PC-9 (cell line): ENCODE results near the gene C1orf159. TPM values are rescaled to one million over a fixed set of nuclear protein-coding genes. Genes with fewer than 3 reads are reported as not detected.

Experiments
- BruUV-seq: library from RNA; stranded (reverse); fragments of 400-500 nt; replicated peaks from 2 replicates; lab custom pipeline; 2021; lab: Mats Ljungman, UMichigan
- CTCF ChIA-PET: fragments of 300-600 bp; sonication (Branson Sonifier 250); formaldehyde crosslinking; loops from one replicate; lab custom pipeline; 2022; ENCODE audit warnings: antibody characterized with exemption; lab: Charles Lee
- POLR2A ChIA-PET: fragments of 300-600 bp; sonication (Branson Sonifier 250); formaldehyde crosslinking; loops from one replicate; lab custom pipeline; 2022; ENCODE audit warnings: antibody characterized with exemption; ENCODE audit not compliant: unreplicated experiment; lab: Charles Lee
- DNase-seq, 2 experiments: peaks; one replicate each; pipeline versions ENCODE4 v3.0.0 to v3.0.0-alpha.2; 2015 to 2022; ENCODE audit warnings: mixed read lengths in 1 of 2
- H2AFZ ChIP-seq: fragments of 200-600 bp; sonication (generic); 2 replicates; pipeline ENCODE4 v1.8.1; 2017; ENCODE audit warnings: antibody characterized with exemption
- H3F3A ChIP-seq: fragments of 200-600 bp; sonication (generic); 2 replicates; pipeline ENCODE4 v1.8.1; 2017; ENCODE audit warnings: antibody characterized with exemption, mild to moderate bottlenecking, low read depth; ENCODE audit not compliant: insufficient read depth
- H3K27ac ChIP-seq: fragments of 200-600 bp; sonication (generic); 2 replicates; pipeline ENCODE4 v1.6.1; 2016; ENCODE audit warnings: mixed run types
- H3K27me3 ChIP-seq: fragments of 200-600 bp; sonication (generic); 2 replicates; pipeline ENCODE4 v1.6.1; 2016; ENCODE audit warnings: low read depth, mixed run types; ENCODE audit not compliant: insufficient read depth
- H3K36me3 ChIP-seq: fragments of 200-600 bp; sonication (generic); 2 replicates; pipeline ENCODE4 v1.6.1; 2016; ENCODE audit warnings: low read depth, mixed run types
- H3K4me1 ChIP-seq: fragments of 200-600 bp; sonication (generic); replicated peaks from 2 replicates; pipeline ENCODE4 v1.6.1; 2016; ENCODE audit warnings: mixed run types; ENCODE audit not compliant: insufficient read depth
- H3K4me2 ChIP-seq: fragments of 200-600 bp; sonication (generic); 2 replicates; pipeline ENCODE4 v1.6.1; 2017; ENCODE audit warnings: mixed run types
- H3K4me3 ChIP-seq: fragments of 200-600 bp; sonication (generic); 2 replicates; pipeline ENCODE4 v1.6.1; 2016; ENCODE audit warnings: mixed run types
- H3K79me2 ChIP-seq: fragments of 200-600 bp; sonication (generic); 2 replicates; pipeline ENCODE4 v1.6.1; 2017; ENCODE audit warnings: low read depth, mixed run types
- H3K9me2 ChIP-seq: fragments of 200-600 bp; sonication (generic); 2 replicates; pipeline ENCODE4 v1.8.1; 2017; ENCODE audit warnings: mild to moderate bottlenecking; ENCODE audit not compliant: insufficient read depth
- H3K9me3 ChIP-seq: fragments of 200-600 bp; sonication (generic); 2 replicates; pipeline ENCODE4 v1.8.1; 2016; ENCODE audit warnings: low read depth; ENCODE audit not compliant: insufficient read depth
- H4K20me1 ChIP-seq: fragments of 200-600 bp; sonication (generic); 2 replicates; pipeline ENCODE4 v1.8.1; 2017; ENCODE audit not compliant: insufficient read depth
- EZH2 ChIP-seq: fragments of 200-600 bp; sonication (generic); IDR thresholded peaks from 2 replicates; pipeline ENCODE4 v1.8.0; 2017; ENCODE audit warnings: antibody characterized with exemption, low read depth
- intact Hi-C: fragments of 100-400 bp; cut with micrococcal nuclease; formaldehyde crosslinking; loops from one replicate; pipeline ENCODE4 v1.10.0; 2022; ENCODE audit not compliant: unreplicated experiment
- total RNA-seq: library from RNA; stranded (reverse); gene quantifications from 2 replicates; pipeline ENCODE4 v1.2.3, GENCODE V29; 2021
- TF ChIP-seq, protein P1 (sequence below): fragments of 200-600 bp; sonication (generic); conservative IDR thresholded peaks from 2 replicates; pipeline ENCODE4 v1.6.1; 2017; ENCODE audit warnings: mixed run types, antibody characterized with exemption, mild to moderate bottlenecking, moderate library complexity

C1orf159 gene
- total RNA-seq, 1 experiment from 2014 or later, result 31.1 TPM

DNA sequence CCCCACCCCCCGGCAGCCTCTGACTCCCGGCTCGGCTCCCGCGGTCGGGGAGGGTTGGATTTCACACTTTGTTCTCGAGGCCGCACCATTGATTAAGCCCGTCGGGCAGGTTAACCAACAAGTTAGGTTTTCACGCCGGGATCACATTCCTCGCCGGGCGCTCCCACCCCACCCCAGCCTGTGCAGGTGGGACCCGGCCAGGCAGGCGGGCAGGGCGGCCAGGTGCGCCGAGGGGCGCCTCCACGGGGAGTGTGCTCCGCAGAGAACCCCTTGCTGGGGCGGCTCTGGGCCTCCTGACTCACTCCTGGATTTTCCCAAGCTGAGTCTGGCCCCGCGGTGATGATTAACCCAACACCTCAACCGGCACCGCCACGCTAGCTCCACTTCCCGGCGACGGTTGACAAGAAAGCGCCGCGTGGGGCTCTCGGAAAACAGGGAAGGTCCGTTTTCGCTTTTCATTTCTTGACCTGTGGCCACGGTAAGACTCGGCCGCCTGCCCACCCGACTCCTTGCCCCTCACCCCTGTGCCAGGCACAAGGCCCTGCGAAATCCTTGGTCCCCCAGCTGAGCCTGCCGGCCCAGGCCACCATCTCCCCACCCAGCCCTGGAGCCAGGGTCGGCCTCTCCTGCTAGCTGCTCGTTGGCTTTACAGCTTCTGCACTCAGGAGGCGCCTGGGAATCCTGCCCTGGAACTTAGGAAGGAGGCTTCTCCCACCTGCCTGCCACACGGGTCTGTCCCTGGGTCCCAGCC is 49.0 kb upstream of the C1orf159 start:
- DNase-seq, result peak; percentile 76 to 78
- peak overlapping the region; percentile 84 for H3K27ac ChIP-seq
- ChIA-PET CTCF (interaction anchor here (0.6 kb wide), 1 partner anchor 66 kb away, joined by 3 read pairs; no protein-coding TSS in a partner anchor), POLR2A (interaction anchor here (0.5 kb wide), 1 partner anchor 109 kb away, joined by 14 read pairs; the partner anchor contains the start of gene UBE2J2)
- H3F3A ChIP-seq, result peaks cover 19% of the 10 kb centered on the region; the same call in 1 of the 2 replicates
- H3K4me3 ChIP-seq, result peak overlapping the region; percentile 99
- H3K9me2 ChIP-seq, result no peaks in the 10 kb centered on the region
- H3K4me1 ChIP-seq, result peaks cover 18% of the 10 kb centered on the region
- no peaks in the 10 kb centered on the region for H3K27me3 ChIP-seq
- peak overlapping the region; percentile 99 for H3K4me2 ChIP-seq
- H4K20me1 ChIP-seq, result peaks cover 32% of the 10 kb centered on the region
- no peaks in the 10 kb centered on the region for H3K9me3 ChIP-seq
- peaks cover 58% of the 10 kb centered on the region for H3K79me2 ChIP-seq
- TF ChIP-seq, protein P1, sequence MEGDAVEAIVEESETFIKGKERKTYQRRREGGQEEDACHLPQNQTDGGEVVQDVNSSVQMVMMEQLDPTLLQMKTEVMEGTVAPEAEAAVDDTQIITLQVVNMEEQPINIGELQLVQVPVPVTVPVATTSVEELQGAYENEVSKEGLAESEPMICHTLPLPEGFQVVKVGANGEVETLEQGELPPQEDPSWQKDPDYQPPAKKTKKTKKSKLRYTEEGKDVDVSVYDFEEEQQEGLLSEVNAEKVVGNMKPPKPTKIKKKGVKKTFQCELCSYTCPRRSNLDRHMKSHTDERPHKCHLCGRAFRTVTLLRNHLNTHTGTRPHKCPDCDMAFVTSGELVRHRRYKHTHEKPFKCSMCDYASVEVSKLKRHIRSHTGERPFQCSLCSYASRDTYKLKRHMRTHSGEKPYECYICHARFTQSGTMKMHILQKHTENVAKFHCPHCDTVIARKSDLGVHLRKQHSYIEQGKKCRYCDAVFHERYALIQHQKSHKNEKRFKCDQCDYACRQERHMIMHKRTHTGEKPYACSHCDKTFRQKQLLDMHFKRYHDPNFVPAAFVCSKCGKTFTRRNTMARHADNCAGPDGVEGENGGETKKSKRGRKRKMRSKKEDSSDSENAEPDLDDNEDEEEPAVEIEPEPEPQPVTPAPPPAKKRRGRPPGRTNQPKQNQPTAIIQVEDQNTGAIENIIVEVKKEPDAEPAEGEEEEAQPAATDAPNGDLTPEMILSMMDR, result no peak
- TF ChIP-seq EZH2, result no peak
- no TSS peak for BruUV-seq
- no peaks in the 10 kb centered on the region for H3K36me3 ChIP-seq
- intact Hi-C loops, result loop anchor here (2.0 to 5.0 kb wide), 2 partner anchors 42 to 140 kb away; partner anchors contain the start of gene TNFRSF18
- H2AFZ ChIP-seq, result peak overlapping the region; percentile 52; the same call in 1 of the 2 replicates

DNA sequence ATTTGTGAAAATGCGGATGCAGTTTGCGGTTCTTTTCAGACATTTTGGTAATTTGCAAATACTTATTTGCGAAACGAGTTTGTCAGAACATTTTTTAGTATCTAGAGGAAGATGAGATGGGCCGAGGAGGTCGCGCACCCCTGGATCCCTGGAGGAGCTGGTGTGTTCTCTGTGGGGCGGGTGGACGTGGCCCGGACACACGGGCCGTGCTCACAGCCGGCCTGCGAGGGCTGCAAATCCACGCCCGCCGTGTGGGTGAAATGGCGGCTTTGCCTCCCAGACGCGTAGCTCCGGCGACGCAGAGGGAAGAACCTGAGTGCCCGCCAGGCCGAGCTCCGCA is 48.4 kb upstream of the C1orf159 start:
- Histone ChIP-seq H3K9me3 (no peaks in the 10 kb centered on the region), H3K4me3 (peak overlapping the region; percentile 99), H3F3A (peaks cover 25% of the 10 kb centered on the region; the same call in 1 of the 2 replicates), H3K4me1 (peaks cover 18% of the 10 kb centered on the region), H3K4me2 (peak overlapping the region; percentile 99), H4K20me1 (peaks cover 27% of the 10 kb centered on the region), H3K9me2 (no peaks in the 10 kb centered on the region), H2AFZ (peak overlapping the region; percentile 49; the same call in 1 of the 2 replicates), H3K27me3 (no peaks in the 10 kb centered on the region), H3K27ac (peak overlapping the region; percentile 84), H3K79me2 (peaks cover 58% of the 10 kb centered on the region), H3K36me3 (no peaks in the 10 kb centered on the region)
- BruUV-seq, result no TSS peak
- POLR2A ChIA-PET, result interaction anchor here (0.6 kb wide), 1 partner anchor 21 kb away, joined by 6 read pairs; no protein-coding TSS in a partner anchor
- DNase-seq, result no peak
- CTCF ChIA-PET, result interaction anchor here (0.6 kb wide), 1 partner anchor 67 kb away, joined by 3 read pairs; no protein-coding TSS in a partner anchor
- intact Hi-C loops, result loop anchor here (2.0 to 5.0 kb wide), 2 partner anchors 43 to 140 kb away; partner anchors contain the start of gene TNFRSF18
- TF ChIP-seq, protein P1, result no peak
- TF ChIP-seq EZH2, result no peak

DNA sequence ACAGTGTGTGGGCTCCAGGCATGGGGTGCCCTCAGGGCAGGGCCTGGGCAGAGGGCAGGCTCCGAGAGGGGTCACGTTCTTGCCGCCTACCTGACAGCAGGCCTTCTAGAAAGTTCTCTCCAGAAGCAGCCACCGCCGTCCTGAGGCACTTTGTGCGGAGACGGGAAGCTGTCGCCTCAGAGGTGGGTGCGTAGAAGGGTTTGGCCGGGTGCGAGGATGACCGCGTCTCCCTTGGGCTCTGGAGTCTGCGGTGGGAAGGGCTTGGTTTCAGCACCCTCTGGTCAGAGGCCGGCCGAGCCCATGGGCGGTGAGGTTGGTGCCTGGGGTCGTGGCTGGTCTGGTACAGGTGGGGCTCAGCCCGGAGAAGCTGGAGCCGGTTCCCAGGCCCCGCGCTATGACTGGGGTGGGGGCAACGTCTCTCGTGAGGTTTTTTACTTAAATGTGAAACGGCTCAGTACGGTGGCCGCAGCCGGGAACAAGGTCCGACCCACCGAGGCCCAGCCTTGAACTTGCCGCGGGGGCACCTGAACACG is 47.7 kb upstream of the C1orf159 start:
- TF ChIP-seq EZH2, result no peak
- TF ChIP-seq, protein P1, result no peak
- H4K20me1 ChIP-seq, result peaks cover 23% of the 10 kb centered on the region
- H3K4me1 ChIP-seq, result peaks cover 23% of the 10 kb centered on the region
- ChIA-PET CTCF (no interaction called here), POLR2A (interaction anchor here (0.6 to 0.7 kb wide), 2 partner anchors 11 to 21 kb away, joined by 5 to 6 read pairs; no protein-coding TSS in a partner anchor)
- peaks cover 29% of the 10 kb centered on the region; the same call in 1 of the 2 replicates for H3F3A ChIP-seq
- peak overlapping the region; percentile 99 for H3K4me3 ChIP-seq
- peak overlapping the region; percentile 69 for H2AFZ ChIP-seq
- H3K4me2 ChIP-seq, result peak overlapping the region; percentile 99
- BruUV-seq, result TSS peak; percentile 32
- peak overlapping the region; percentile 84 for H3K27ac ChIP-seq
- intact Hi-C loops, result loop anchor here (1.0 to 5.0 kb wide), 4 partner anchors 39 to 139 kb away; partner anchors contain the start of gene TNFRSF18
- H3K9me3 ChIP-seq, result no peaks in the 10 kb centered on the region
- no peaks in the 10 kb centered on the region for H3K36me3 ChIP-seq
- no peaks in the 10 kb centered on the region for H3K27me3 ChIP-seq
- DNase-seq, result peak in 1 of 2 experiments; percentile 37
- H3K9me2 ChIP-seq, result no peaks in the 10 kb centered on the region
- peaks cover 57% of the 10 kb centered on the region for H3K79me2 ChIP-seq
